Dedifferentiated amniotic fluid mesenchymal stem cell (primary cell): ENCODE data around the gene PRKCZ.

Source experiments
- DNase-seq: peaks from one replicate; pipeline ENCODE4 v3.0.0-alpha.2; 2016; ENCODE audit errors: extremely low spot score

PRKCZ gene

GRCh38 chr1:2179283-2180013, 129.2 kb downstream of the PRKCZ start:
- no peak for DNase-seq

DNA sequence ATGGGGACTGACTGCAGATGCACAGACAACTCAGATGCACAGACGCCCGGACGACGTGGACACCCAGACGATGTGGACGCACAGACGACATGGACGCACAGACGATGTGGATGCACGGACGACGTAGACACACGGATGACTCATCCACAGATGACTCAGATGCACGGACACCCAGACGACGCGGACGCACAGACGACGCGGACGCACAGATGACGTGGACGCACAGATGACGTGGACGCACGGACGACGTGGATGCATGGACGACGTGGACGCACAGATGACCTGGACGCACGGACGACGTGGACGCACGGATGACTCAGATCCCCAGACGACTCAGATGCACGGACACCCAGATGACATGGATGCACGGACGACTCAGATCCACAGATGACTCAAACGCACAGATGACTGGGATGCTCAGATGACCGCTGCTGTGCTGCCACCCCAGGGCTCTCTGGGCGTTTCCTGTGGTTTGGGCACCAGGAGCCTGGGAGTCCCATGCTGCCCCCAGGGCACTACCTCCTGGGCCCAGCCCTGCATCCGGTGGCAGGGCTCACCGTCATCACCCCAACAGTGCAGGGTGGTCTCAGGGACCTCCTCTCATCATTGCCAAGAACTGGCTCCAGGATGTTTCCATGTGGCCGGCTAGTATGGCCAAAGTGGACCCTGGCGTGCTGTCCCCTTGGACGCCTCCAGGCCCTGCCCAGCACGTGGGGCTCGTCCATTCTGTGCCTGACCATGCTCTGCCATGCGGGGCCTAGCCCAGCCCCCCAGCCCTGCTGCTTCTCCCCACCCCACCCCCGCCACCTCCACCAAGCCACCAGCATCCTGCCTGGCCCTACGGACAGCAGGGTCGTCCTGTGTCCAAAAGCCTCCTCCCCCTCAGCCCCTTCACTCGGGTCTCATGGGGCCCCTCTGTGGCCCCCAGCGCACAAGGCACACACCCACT, 130.4 kb downstream of the PRKCZ start:
- no peak for DNase-seq

GRCh38 chr1:2181271-2181670, 131.1 kb downstream of the PRKCZ start:
- DNase-seq, result no peak

DNA sequence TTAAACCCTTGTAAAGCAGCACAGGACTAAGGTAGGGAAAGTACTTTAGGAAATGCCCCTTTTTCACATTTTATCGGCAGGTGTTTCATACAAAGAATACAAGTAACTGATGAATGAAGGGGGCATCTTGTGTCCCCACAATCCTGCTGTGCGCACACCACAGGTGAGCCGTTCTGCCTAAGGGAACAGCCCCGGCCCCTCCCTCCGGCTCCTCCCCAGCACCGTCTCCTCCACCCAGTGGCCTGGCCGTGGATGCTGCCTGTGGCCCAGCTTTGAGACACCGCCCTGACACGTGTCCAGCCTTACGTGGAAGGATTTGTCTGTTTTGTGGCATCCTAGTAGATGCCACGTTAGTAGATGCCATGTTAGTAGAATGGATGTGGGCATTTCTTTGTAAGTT, 131.5 kb downstream of the PRKCZ start:
- no peak for DNase-seq

DNA sequence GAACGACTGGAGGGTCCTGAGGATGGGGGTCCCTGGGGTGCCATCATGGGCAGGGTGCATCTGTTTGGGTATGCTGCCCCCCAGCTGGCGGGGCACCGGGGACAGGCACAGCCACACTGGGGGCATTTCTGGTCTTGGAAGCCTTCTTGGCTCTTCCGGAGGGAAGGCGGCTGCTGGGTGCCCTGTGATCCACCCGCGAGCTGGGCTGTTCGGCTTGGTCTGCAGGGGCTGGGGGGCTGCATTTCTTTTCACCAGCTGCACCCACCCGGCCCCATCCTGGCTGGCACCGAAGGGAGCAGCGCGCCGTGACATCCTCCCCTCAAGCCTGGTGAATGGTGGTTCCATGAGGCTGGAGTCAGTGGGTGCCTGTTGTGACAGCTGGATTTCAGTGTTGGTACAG, 132.2 kb downstream of the PRKCZ start:
- no peak for DNase-seq

GRCh38 chr1:2183937-2184334, 133.7 kb downstream of the PRKCZ start:
- DNase-seq, result no peak

- DNase-seq, result no peak
Measured at GRCh38 chr1:2184531-2184930, 134.3 kb downstream of the PRKCZ start.

DNA sequence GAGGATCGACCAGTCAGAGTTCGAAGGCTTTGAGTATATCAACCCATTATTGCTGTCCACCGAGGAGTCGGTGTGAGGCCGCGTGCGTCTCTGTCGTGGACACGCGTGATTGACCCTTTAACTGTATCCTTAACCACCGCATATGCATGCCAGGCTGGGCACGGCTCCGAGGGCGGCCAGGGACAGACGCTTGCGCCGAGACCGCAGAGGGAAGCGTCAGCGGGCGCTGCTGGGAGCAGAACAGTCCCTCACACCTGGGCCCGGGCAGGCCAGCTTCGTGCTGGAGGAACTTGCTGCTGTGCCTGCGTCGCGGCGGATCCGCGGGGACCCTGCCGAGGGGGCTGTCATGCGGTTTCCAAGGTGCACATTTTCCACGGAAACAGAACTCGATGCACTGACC, 134.7 kb downstream of the PRKCZ start:
- no peak for DNase-seq

DNA sequence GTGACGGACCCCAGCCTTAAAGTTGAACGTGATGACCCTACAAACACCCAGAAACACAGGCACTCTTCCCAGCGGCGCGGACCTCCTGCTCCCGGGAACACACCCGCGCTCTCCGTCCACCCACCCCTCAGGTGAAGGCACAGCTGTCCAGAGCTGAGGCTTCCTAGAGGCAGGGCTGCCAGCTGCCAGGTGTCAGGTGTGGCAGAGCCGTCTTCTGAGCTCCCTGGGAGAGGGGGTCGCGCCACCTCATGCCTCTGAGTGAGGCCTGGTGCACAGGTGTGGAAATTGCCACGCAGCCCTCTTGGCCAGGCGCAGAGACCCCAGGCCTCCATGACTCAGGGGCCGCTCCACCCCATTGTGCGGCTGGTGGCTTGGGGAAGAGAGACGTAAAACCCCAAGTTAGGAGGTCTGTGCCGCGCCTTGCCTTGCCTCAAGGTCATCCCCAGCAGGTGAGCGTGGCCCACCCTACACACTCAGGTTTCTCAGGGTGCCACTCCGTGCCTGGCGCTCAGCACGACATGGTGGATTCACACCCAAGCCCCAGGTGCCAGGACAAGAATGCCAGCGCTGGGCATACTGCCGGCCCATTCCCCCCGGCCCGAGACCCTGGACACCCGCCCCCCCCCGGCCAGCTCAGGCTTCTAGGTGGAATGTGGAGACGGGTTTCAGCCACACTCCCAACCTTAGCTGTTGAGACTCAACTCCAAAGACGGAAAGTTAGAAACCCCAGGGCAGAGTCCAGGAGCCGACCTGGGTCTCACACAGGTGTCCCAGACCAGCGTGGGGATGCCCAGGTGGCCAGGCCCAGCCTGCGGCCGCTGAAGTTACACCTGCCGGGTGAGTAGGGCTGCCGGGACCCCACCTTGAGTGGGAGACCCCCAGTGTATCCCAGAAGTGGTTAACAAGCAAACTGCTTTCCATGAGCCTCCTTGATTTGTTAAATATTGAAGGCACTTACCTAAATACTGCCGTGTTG, 136.0 kb downstream of the PRKCZ start:
- no peak for DNase-seq

DNA sequence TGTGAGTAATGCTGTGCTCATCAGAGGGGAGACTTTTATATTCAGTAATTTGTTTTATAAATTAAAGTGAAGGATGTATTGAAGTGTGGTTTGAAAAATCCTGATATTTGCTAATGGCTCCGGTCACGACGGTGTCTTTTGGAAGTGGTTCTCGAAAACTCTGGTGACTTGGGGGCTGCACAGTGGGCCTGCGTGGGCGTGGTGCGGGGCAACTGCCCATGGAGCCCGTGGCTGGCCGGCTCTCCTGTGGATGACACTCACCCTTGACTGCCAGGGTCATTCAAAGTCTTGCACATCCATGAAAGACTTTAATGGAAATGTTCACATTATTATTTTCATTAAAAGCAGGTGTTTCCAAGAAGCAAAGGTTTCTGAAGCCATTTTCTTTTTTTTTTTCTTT, 136.7 kb downstream of the PRKCZ start:
- no peak for DNase-seq

DNA sequence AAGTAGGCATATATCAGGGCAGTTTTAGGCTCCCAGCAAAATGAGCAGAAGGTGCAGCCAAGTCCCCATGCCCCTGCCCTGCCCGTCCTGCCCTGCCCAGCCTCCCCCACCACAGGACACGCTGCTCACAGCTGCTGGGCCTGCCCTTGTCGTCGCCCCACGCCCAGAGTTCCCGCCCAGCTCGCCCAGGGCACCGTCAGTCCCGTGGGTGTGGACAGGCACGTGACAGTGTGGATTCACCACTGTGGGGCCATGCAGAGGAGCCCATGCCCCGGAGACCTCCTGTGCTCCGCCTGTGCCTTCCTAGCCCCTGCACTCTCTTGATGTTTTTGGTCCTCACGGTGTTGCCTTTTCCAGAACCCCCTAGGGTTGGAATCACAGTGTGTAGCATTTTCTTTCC, 137.4 kb downstream of the PRKCZ start:
- DNase-seq, result no peak

GRCh38 chr1:2188336-2188735, 138.1 kb downstream of the PRKCZ start:
- no peak for DNase-seq

GRCh38 chr1:2189459-2190425, 139.5 kb downstream of the PRKCZ start:
- peak; percentile 91 for DNase-seq

DNA sequence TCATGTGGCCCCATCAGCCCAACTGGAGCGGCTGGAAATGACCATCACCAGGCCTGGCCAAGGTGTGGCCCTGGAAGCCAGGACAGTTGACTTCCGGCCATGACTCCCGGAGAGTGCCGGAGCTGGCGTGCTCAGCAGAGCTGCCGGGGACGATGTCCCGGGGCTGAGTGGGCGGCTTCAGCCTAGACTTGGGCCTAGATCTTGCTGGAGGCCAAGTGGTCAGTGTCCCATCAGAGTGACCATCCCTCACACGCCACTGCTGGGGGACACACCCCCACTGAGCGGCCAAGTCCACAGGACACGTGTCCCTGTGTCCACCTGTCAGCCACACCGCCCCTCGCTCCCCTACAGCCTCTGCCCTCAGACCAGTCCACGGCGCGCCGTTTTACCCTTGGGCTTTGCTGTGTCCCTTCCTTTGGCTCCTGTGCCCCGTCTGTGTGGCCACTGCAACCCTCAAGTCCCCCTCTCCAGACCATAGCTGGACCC, 140.3 kb downstream of the PRKCZ start:
- DNase-seq, result no peak

DNA sequence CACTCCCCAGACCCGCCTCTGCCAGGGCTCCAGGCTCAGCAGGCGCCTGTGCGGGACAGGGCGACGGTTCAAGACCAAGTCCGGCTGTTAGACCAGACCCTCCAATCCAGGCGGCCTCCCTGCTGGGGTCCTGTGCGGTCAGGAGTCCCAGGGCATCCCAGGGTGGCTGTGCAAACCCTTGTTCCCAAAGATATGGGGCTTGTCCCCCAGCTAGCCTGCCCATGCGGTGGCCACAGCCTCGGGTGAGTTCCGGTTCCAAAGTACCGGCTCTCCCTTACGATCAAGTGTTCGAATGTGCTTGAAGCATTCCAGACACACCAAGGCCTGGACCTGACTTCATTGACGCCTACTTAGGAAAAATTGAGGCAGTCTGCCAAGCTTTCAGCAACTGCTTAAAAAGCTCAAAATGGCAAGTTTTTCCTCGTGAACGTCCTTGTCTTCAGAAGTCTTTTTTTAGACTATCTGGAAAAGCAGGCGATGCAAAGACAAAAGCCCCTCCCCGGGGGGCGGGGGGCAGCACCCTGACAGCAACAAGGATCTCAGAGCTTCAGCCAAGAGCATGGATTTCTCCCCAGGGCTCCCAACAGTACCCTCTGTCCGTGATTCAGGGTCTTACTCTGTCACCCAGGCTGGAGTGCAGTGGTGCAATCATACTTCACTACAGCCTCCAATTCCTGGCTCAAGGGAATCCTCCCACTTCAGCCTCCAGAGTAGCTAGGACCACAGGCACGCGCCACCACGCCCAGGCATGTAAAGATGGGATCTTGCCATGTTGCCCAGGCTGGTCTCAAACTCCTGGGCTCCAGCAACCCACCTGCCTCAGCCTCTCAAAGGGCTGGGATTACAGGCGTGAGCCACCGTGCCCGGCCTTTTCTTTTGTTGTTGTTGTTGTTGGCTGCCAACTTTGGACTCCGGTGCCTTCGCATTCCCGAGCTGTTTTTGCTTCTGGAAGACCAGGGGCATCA, 142.1 kb downstream of the PRKCZ start:
- DNase-seq, result peak; percentile 40

DNA sequence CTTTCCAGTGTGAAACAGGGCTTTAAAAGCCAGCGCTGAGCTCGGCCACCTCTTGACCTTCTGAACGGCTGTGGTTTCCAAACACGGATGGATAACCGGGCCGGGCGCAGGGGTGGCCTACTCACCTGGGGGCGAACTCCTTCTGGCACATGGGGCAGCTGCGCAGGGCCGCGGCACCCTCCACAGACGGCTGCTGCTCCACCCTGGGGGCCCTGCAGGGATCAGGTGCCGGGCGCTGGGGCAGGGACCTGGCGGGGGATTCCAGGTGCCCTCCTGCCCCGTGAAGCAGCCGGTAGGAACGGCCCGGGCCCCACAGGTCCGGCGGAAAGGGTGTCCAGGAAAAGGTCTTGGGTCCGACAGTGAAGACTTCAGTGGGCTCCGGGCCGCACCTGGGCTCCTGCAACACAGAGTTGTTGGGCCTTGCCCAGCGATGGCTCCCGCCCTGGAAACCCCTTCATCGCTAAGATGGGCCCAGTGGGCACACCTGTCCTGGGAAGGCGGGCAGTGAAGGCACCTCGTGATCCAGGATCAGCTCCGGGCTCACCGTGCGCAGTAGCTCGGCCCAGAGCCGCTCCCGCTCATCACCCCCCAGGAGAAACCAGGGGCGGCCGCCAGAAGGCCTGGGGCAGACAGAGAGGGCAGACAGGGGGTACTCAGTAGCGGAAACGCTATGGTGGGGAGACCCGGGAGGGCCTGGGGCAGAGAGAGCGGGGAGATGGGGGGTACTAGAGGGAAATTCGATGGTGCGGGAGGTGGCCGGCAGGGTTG, 143.5 kb downstream of the PRKCZ start:
- no peak for DNase-seq

- DNase-seq, result peak; percentile 50
Measured at GRCh38 chr1:2194319-2194897, 144.2 kb downstream of the PRKCZ start, which contains the start of gene FAAP20. FAAP20 (minus strand) TSS chr1:2194772; CDS start chr1:2194749, 23 bp downstream.
